ENCODE measurements around the gene CEP41.

The CEP41 gene

GRCh38 chr7:130367088-130367755 lies 73.6 kb downstream of the CEP41 start:
- no peak for DNase-seq (ENCODE audit: low read depth)

- DNase-seq (ENCODE audit: low read depth) = no peak
Measured at GRCh38 chr7:130366564-130366963, 74.3 kb downstream of the CEP41 start.

- no peak for DNase-seq (ENCODE audit: low read depth)
Measured at GRCh38 chr7:130365511-130366441, 75.0 kb downstream of the CEP41 start.

GRCh38 chr7:130365088-130365487 lies 75.7 kb downstream of the CEP41 start:
- DNase-seq (ENCODE audit: low read depth) = no peak

- DNase-seq (ENCODE audit: low read depth) = no peak
Measured at GRCh38 chr7:130364451-130364850, 76.4 kb downstream of the CEP41 start.

GRCh38 chr7:130363026-130363847 lies 77.6 kb downstream of the CEP41 start:
- DNase-seq (ENCODE audit: low read depth) = no peak

GRCh38 chr7:130362251-130362816 lies 78.5 kb downstream of the CEP41 start:
- DNase-seq (ENCODE audit: low read depth) = no peak

GRCh38 chr7:130361681-130362080 lies 79.1 kb downstream of the CEP41 start:
- no peak for DNase-seq (ENCODE audit: low read depth)

GRCh38 chr7:130360518-130360917 lies 80.3 kb downstream of the CEP41 start:
- no peak for DNase-seq (ENCODE audit: low read depth)

GRCh38 chr7:130359276-130359857 lies 81.4 kb downstream of the CEP41 start:
- DNase-seq (ENCODE audit: low read depth) = no peak

GRCh38 chr7:130358471-130358870 lies 82.3 kb downstream of the CEP41 start:
- no peak for DNase-seq (ENCODE audit: low read depth)

GRCh38 chr7:130356876-130357611 lies 83.8 kb downstream of the CEP41 start:
- no peak for DNase-seq (ENCODE audit: low read depth)

GRCh38 chr7:130356121-130356875 lies 84.5 kb downstream of the CEP41 start:
- DNase-seq (ENCODE audit: low read depth) = no peak

GRCh38 chr7:130353196-130353595 lies 87.6 kb downstream of the CEP41 start:
- DNase-seq (ENCODE audit: low read depth) = no peak

- DNase-seq (ENCODE audit: low read depth) = no peak
Measured at GRCh38 chr7:130352194-130353074, 88.4 kb downstream of the CEP41 start.

GRCh38 chr7:130351791-130352090 lies 89.1 kb downstream of the CEP41 start:
- no peak for DNase-seq (ENCODE audit: low read depth)

- no peak for DNase-seq (ENCODE audit: low read depth)
Measured at GRCh38 chr7:130350945-130351790, 89.6 kb downstream of the CEP41 start.

Data from stimulated activated CD8-positive, alpha-beta memory T cell treated with anti-CD3 and anti-CD28 coated beads, Interleukin-12 subunit alpha, Interleukin-12 subunit beta, amount 100 ng/mL, for 1 hour (primary cell).